K562 (cell line): ENCODE measurements around the gene PSRC1. TPM values are rescaled to one million over a fixed set of nuclear protein-coding genes. Genes with fewer than 3 reads are reported as not detected.

Experiments
- ARID1B ChIP-seq: fragments of 450-650 bp; IDR thresholded peaks from 2 replicates; pipeline ENCODE4 v1.6.1; 2016; ENCODE audit warnings: antibody characterized with exemption, mild to moderate bottlenecking, inconsistent platforms
- BCLAF1 ChIP-seq, 2 experiments: fragments of 450-650 bp in 1 of 2; IDR thresholded peaks; 2 replicates each; pipeline ENCODE4 v1.6.1; 2011 to 2017; ENCODE audit warnings: low read depth in 2 of 2, antibody characterized with exemption in 1 of 2, borderline replicate concordance in 1 of 2, low read length in 1 of 2, mild to moderate bottlenecking in 1 of 2, mixed read lengths in 1 of 2; ENCODE audit not compliant: control insufficient read depth in 1 of 2
- BHLHE40 ChIP-seq: IDR thresholded peaks from 2 replicates; pipeline ENCODE4 v1.6.1; 2011; ENCODE audit warnings: low read length, improper control_type of control experiment
- EWSR1 ChIP-seq: fragments of 450-650 bp; IDR thresholded peaks from 2 replicates; pipeline ENCODE4 v1.6.1; 2018; ENCODE audit warnings: borderline replicate concordance, mild to moderate bottlenecking, low read depth, moderate library complexity; ENCODE audit not compliant: partially characterized antibody
- HMG20B ChIP-seq: fragments of 250-450 bp; sonication (Bioruptor Pico); IDR thresholded peaks from 2 replicates; pipeline ENCODE4 v1.5.0; 2021; ENCODE audit warnings: mild to moderate bottlenecking
- MEIS2 ChIP-seq: fragments of 450-650 bp; IDR thresholded peaks from 2 replicates; pipeline ENCODE4 v1.6.1; 2014; ENCODE audit warnings: mild to moderate bottlenecking; ENCODE audit not compliant: partially characterized antibody
- MYC ChIP-seq, 2 experiments: fragments of 250-450 bp in 1 of 2; sonication (Bioruptor Pico) in 1 of 2; IDR thresholded peaks; 2 replicates each; pipeline versions ENCODE4 v1.5.1 to v1.6.1; 2012 to 2021; ENCODE audit warnings: low read depth in 2 of 2, borderline replicate concordance in 1 of 2, improper control_type of control experiment in 1 of 2, low read length in 1 of 2, mild to moderate bottlenecking in 1 of 2, moderate library complexity in 1 of 2
- PTBP1 ChIP-seq: fragments of 200-400 bp; formaldehyde crosslinking; IDR thresholded peaks from 2 replicates; pipeline ENCODE4 v1.6.1; 2017; ENCODE audit warnings: low read depth, low read length
- RBBP5 ChIP-seq: fragments of 200-600 bp; sonication (generic); IDR thresholded peaks from 2 replicates; pipeline ENCODE4 v1.6.1; 2012; ENCODE audit warnings: borderline replicate concordance, mild to moderate bottlenecking, low read length, control low read depth, inconsistent platforms; ENCODE audit not compliant: insufficient read depth, poor library complexity, severe bottlenecking
- SMC3 ChIP-seq: conservative IDR thresholded peaks from 2 replicates; pipeline ENCODE4 v1.6.1; 2011; ENCODE audit warnings: low read depth, low read length, improper control_type of control experiment; ENCODE audit not compliant: insufficient read depth
- SP1 ChIP-seq: sonication (generic); formaldehyde crosslinking; IDR thresholded peaks from 2 replicates; pipeline ENCODE4 v1.8.1; 2022; ENCODE audit warnings: mild to moderate bottlenecking, missing genetic modification reagents
- STAT5A ChIP-seq: IDR thresholded peaks from 2 replicates; pipeline ENCODE4 v1.6.1; 2012; ENCODE audit warnings: low read length, inconsistent platforms, borderline replicate concordance
- ZBTB12 ChIP-seq: fragments of 250-450 bp; sonication (Bioruptor Pico); IDR thresholded peaks from 2 replicates; pipeline ENCODE4 v1.4.0; 2020
- ZNF740 ChIP-seq, 3 experiments: fragments of 200-800 bp in 1 of 3; sonication (Bioruptor generic) in 1 of 3; sonication (generic) in 1 of 3; formaldehyde crosslinking in 1 of 3; IDR thresholded peaks; 2 replicates each; pipeline versions ENCODE4 v1.6.1 to v1.8.0; 2016 to 2022; ENCODE audit warnings: mild to moderate bottlenecking in 2 of 3, missing compliant biosample characterization in 2 of 3, missing genetic modification characterization in 2 of 3, missing genetic modification reagents in 1 of 3
- polyA plus RNA-seq, 8 experiments: library from polyadenylated mRNA; depleted of rRNA in 4 of 8; stranded (reverse) in 5 of 8; unstranded in 3 of 8; fragments of >200 nt; fragmentation: Nextera tagmentation in 2 of 8; fragmentation: Illumina TruSeq in 1 of 8; extraction: Ambion mirVana in 2 of 8; extraction: Trizol in 1 of 8; gene quantifications; 2 replicates each; pipeline versions ENCODE4 v1.2.1 to v1.2.3, GENCODE V29; 2011 to 2014; ENCODE audit warnings: inconsistent platforms in 1 of 8, missing spikeins in 1 of 8
- total RNA-seq, 7 experiments: library from RNA; depleted of rRNA in 6 of 7; stranded (reverse); fragments of >200 nt in 6 of 7; fragmentation: Illumina TruSeq in 2 of 7; extraction: Trizol in 2 of 7; gene quantifications; 2 replicates each; pipeline versions ENCODE4 v1.2.1 to v1.2.3, GENCODE V29; 2011 to 2021; ENCODE audit warnings: low replicate concordance in 1 of 7

PSRC1 gene
- total and polyA plus RNA-seq, 9 of the 15 experiments (the other 6 are each of a cell fraction or from before 2014, with no cell fraction given) = 6.5 to 65.2 (median 39.3) TPM

- 0 out of 2 replicates have a peak, but pooled peaks have one; percentile 25 for TF ChIP-seq ZBTB12
- TF ChIP-seq HMG20B (CRISPR knock-in tag) = no peak
- TF ChIP-seq ZNF740 (CRISPR knock-in tag; IDR thresholded peaks at IDR 0.05) = no peak; the same call in 1 of the 2 replicates
- no peak for TF ChIP-seq ZNF740 (tag; IDR thresholded peaks at IDR 0.05)
- TF ChIP-seq MEIS2 = no peak
- peak; percentile 77 for TF ChIP-seq BHLHE40
- TF ChIP-seq SMC3 = 0 out of 2 replicates have a peak, but pooled peaks have one; percentile 5
- TF ChIP-seq EWSR1 = no peak
- TF ChIP-seq ARID1B = peak; percentile 81
- TF ChIP-seq BCLAF1 (IDR thresholded peaks at IDR 0.05; ENCODE audit: borderline replicate concordance in 1 of 2, control insufficient read depth in 1 of 2, low read depth in 2 of 2, low read length in 1 of 2) = peak in 1 of 2 experiments; percentile 79; a peak in 1 of 4 replicates
- 0 out of 2 replicates have a peak, but pooled peaks have one; percentile 27 for TF ChIP-seq STAT5A
- TF ChIP-seq MYC (IDR thresholded peaks at IDR 0.05; ENCODE audit: low read depth, low read length) = peak; percentile 81; the same call in 1 of the 2 replicates
- peak; percentile 77; the same call in 1 of the 2 replicates for TF ChIP-seq MYC (CRISPR knock-in tag; IDR thresholded peaks at IDR 0.05; ENCODE audit: borderline replicate concordance, low read depth)
- TF ChIP-seq PTBP1 = no peak
- TF ChIP-seq RBBP5 = peak; percentile 81
- peak; percentile 97 for TF ChIP-seq SP1 (CRISPR knock-in tag)
Observed at GRCh38 chr1:109282952-109283747, at the start of gene PSRC1 (continued).
